Naive thymus-derived CD4-positive, alpha-beta T cell (primary cell): ENCODE results near the gene CALML5. TPM values are rescaled to one million over a fixed set of nuclear protein-coding genes. Genes with fewer than 3 reads are reported as not detected.

ENCODE experiments used
- ATAC-seq: fragments of 150-1000 bp; cut with Tn5 transposase; 2 replicates; pipeline ENCODE4 v1.10.0; 2021; ENCODE audit warnings: mild to moderate bottlenecking, moderate library complexity
- CTCF ChIA-PET: fragments of 350-600 bp; sonication (Branson Sonifier 250); formaldehyde crosslinking; loops from one replicate; lab custom pipeline; 2021; ENCODE audit warnings: antibody characterized with exemption; lab: Charles Lee
- POLR2A ChIA-PET: fragments of 350-600 bp; sonication (Branson Sonifier 250); formaldehyde crosslinking; loops from one replicate; lab custom pipeline; 2021; ENCODE audit warnings: antibody characterized with exemption, inconsistent platforms; lab: Charles Lee
- DNase-seq, 9 donors: peaks; one replicate each; pipeline versions ENCODE4 v3.0.0 to v3.0.0-alpha.2; 2020 to 2022; ENCODE audit warnings: mixed read lengths in 1 of 9
- H3K27ac ChIP-seq: one replicate; pipeline ENCODE4 v1.7.0; 2013; ENCODE audit warnings: mild to moderate bottlenecking, low read depth, low read length, moderate library complexity
- H3K27me3 ChIP-seq, 2 donors: one replicate each; pipeline ENCODE4 v1.7.0; 2013; ENCODE audit warnings: low read length in 2 of 2, mild to moderate bottlenecking in 2 of 2, moderate library complexity in 2 of 2; ENCODE audit not compliant: control insufficient read depth in 2 of 2, insufficient read depth in 2 of 2
- H3K36me3 ChIP-seq, 3 experiments: 1 replicate in 2 of 3; 2 replicates in 1 of 3; pipeline ENCODE4 v1.7.0; 2013; ENCODE audit warnings: low read length in 3 of 3, mild to moderate bottlenecking in 3 of 3, moderate library complexity in 1 of 3; ENCODE audit not compliant: insufficient read depth in 3 of 3, control insufficient read depth in 2 of 3
- H3K4me1 ChIP-seq, 2 donors: one replicate each; pipeline ENCODE4 v1.7.0; 2013; ENCODE audit warnings: low read length in 2 of 2, mild to moderate bottlenecking in 2 of 2, moderate library complexity in 1 of 2; ENCODE audit not compliant: control insufficient read depth in 2 of 2, insufficient read depth in 2 of 2
- H3K4me3 ChIP-seq: 2 replicates; pipeline ENCODE4 v1.7.0; 2013; ENCODE audit warnings: mild to moderate bottlenecking, low read length
- H3K9me3 ChIP-seq, 3 experiments: 1 replicate in 2 of 3; 2 replicates in 1 of 3; pipeline ENCODE4 v1.7.0; 2013; ENCODE audit warnings: low read length in 3 of 3; ENCODE audit not compliant: control insufficient read depth in 2 of 3
- H3K27ac Mint-ChIP-seq, 9 donors: one replicate each; pipeline ENCODE4 v1.8.0; 2020 to 2022; ENCODE audit warnings: mixed read lengths in 9 of 9, mild to moderate bottlenecking in 8 of 9, moderate library complexity in 5 of 9, inconsistent platforms in 2 of 9
- H3K27me3 Mint-ChIP-seq, 5 donors: one replicate each; pipeline ENCODE4 v1.8.0; 2021 to 2022; ENCODE audit warnings: mixed read lengths in 5 of 5, mild to moderate bottlenecking in 1 of 5
- H3K36me3 Mint-ChIP-seq, 5 donors: one replicate each; pipeline ENCODE4 v1.8.0; 2020 to 2022; ENCODE audit warnings: mixed read lengths in 5 of 5, mild to moderate bottlenecking in 3 of 5, inconsistent platforms in 1 of 5
- H3K4me1 Mint-ChIP-seq, 7 donors: one replicate each; pipeline ENCODE4 v1.8.0; 2020 to 2022; ENCODE audit warnings: mixed read lengths in 7 of 7, mild to moderate bottlenecking in 3 of 7, inconsistent platforms in 1 of 7
- H3K4me3 Mint-ChIP-seq, 10 donors: one replicate each; pipeline ENCODE4 v1.8.0; 2020 to 2022; ENCODE audit warnings: mild to moderate bottlenecking in 10 of 10, mixed read lengths in 10 of 10, moderate library complexity in 6 of 10, inconsistent platforms in 2 of 10
- H3K9me3 Mint-ChIP-seq, 11 donors: one replicate each; pipeline ENCODE4 v1.8.0; 2020 to 2022; ENCODE audit warnings: mixed read lengths in 11 of 11, mild to moderate bottlenecking in 4 of 11, inconsistent platforms in 1 of 11, moderate library complexity in 1 of 11
- intact Hi-C, 2 donors: fragments of 100-400 bp; cut with micrococcal nuclease; formaldehyde crosslinking; loops; one replicate each; pipeline ENCODE4 v1.15.1; 2023
- polyA plus RNA-seq, 2 donors: library from polyadenylated mRNA; unstranded; fragments of 300-500 nt; fragmentation: Illumina TruSeq; gene quantifications; one replicate each; pipeline ENCODE4 v1.2.3, GENCODE V29; 2021
- total RNA-seq, 6 experiments: library from RNA in 5 of 6; stranded (reverse) in 5 of 6; gene quantifications; 1 replicate in 5 of 6; 2 replicates in 1 of 6; pipeline ENCODE4 v1.2.3 and lab custom pipeline; 2021 to 2026

Gene CALML5
- total and polyA plus RNA-seq, 7 experiments from 2014 or later = not detected

DNA sequence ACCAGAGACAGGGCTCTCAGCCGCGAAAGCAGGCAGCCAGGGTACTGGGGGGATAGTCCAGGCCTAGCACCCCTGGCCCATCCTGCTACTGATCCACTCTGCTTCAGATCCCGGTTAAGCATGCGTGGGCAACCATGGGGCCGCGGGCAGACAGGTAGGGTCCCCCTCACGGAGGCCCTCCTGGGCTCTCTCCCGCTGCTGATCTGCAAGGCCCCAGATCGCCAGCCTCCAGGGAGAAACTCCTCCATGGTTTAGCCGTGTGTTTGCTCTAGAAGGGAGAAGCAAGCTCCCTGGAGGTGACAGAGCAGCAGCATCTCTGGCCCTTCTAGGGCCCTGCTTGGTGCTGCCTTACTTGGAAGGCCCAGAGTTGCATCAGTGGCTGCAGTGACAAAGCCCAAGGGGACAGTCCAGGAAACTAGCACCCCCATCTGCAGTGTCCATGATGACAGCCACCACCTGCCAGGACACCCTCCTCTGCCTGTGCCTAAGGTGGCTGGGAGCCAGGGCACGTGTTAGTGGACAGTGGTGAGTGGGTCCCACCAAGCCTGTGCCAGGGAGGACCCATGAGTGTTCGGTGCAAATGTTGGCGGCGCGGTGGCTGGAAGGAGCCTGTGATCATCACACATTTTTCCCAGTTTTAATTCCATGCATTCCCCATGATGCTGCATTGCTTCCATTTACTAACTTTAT is 29.2 kb downstream of the CALML5 start:
- Histone ChIP-seq H3K4me3 (no peak overlapping the region), H3K4me1 (no peaks in the 10 kb centered on the region), H3K27me3 (no peaks in the 10 kb centered on the region), H3K36me3 (no peaks in the 10 kb centered on the region), H3K9me3 (peaks cover 0 to 5% (median 0%) of the 10 kb centered on the region in 3 experiments), H3K27ac (no peak overlapping the region)
- no peak for DNase-seq
- Mint-ChIP-seq H3K4me3 (no peak overlapping the region), H3K27me3 (peaks cover 0 to 2% (median 0%) of the 10 kb centered on the region in 5 donors), H3K27ac (no peak overlapping the region), H3K4me1 (peaks cover 0 to 8% (median 6%) of the 10 kb centered on the region in 7 donors), H3K36me3 (peaks cover 0 to 4% (median 0%) of the 10 kb centered on the region in 5 donors), H3K9me3 (peaks cover 0 to 8% (median 0%) of the 10 kb centered on the region in 11 donors)
- no peak for ATAC-seq
- intact Hi-C loops = no loop called here
- ChIA-PET CTCF (no interaction called here), POLR2A (no interaction called here)

DNA sequence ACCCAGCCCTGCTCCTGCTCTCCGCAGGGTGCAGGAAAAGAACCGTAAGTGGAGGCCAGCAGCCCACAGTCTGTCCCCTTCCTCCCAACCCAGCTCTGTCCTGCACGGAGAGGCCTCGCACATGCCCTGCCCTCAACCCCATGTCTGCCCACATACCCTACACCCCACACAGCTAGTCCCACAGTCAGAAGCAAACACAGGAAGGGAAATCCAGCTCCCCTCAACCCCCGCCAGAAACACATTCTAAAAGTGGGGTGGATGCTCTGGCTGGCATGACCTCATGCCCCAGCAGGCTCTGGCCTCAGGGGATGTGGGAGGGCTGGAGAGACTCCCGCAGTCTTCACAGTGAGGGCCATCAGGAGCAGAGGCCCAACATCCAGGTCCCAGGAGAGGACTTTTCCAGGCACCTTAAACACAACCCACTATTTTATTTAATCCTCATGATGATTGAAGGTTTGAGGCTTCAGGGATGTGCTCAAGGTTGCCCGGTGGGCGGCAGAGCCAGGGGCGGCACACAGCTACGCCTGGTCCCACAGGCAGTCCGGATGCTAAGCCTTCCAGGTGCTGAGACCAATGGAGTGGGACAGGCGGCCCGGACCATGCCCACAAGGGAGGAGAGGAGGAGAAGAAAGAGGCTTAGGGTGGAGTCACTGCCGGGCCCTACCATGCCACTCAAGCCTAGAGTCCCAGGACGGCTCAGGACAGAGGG is 29.9 kb downstream of the CALML5 start:
- peaks cover 0 to 2% (median 0%) of the 10 kb centered on the region in 5 donors for H3K27me3 Mint-ChIP-seq
- H3K27me3 ChIP-seq = no peaks in the 10 kb centered on the region
- no peaks in the 10 kb centered on the region for H3K4me1 ChIP-seq
- H3K36me3 Mint-ChIP-seq = peaks cover 0 to 4% (median 0%) of the 10 kb centered on the region in 5 donors
- no peak overlapping the region for H3K27ac Mint-ChIP-seq
- no peak overlapping the region for H3K27ac ChIP-seq
- H3K4me3 ChIP-seq = no peak overlapping the region
- intact Hi-C loops = no loop called here
- peaks cover 0 to 8% (median 0%) of the 10 kb centered on the region in 11 donors for H3K9me3 Mint-ChIP-seq
- ATAC-seq (no peak), DNase-seq (no peak)
- CTCF ChIA-PET = interaction anchor here (1.4 kb wide), 1 partner anchor 154 kb away, joined by 3 read pairs; no protein-coding TSS in a partner anchor
- peaks cover 0 to 9% (median 6%) of the 10 kb centered on the region in 7 donors for H3K4me1 Mint-ChIP-seq
- no peaks in the 10 kb centered on the region for H3K36me3 ChIP-seq
- POLR2A ChIA-PET = no interaction called here
- H3K9me3 ChIP-seq = peaks cover 0 to 5% (median 0%) of the 10 kb centered on the region in 3 experiments
- H3K4me3 Mint-ChIP-seq = no peak overlapping the region

DNA sequence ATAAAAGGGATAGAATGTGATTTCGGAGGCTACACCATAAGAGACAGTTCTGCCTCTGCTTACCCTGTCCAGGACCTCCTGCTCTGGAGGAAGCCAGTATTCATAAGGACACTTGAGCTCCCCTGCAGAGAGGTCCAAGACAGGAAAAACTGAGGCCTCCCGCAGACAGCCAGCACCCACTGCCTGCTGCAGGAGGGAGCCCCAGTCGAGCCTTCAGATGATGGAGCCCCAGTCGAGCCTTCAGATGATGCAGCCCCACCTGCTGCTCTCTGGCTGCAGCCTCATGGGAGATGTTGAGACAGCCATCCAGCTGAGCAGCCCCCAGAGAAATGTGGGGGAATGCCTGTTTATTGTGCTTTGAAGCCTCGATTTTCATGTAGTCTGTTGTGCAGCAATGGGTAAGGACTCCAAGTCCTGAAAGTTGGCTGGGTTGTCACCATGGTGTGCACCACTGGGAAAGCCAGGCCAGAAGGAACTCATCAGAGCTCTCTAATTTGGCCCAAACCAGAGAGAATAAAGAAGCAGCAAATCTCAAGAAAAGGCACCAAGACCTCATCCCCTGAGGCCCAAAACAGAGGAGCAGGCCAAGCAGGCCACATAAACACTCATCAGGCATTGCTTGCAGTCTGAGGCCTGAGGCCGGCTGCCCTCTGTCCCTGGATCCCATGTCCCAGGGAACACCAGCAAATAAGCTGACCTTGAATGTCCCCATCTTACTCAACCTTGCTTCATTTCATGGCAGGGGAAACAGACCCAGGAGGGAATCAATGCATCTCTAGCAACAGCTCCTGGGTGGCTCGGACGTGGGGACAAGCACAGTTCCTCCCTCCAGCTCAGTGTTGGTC is 30.9 kb downstream of the CALML5 start:
- CTCF ChIA-PET = interaction anchor here (0.6 to 1.4 kb wide), 2 partner anchors 12 to 155 kb away, joined by 3 to 4 read pairs; no protein-coding TSS in a partner anchor
- POLR2A ChIA-PET = no interaction called here
- no peak for ATAC-seq

DNA sequence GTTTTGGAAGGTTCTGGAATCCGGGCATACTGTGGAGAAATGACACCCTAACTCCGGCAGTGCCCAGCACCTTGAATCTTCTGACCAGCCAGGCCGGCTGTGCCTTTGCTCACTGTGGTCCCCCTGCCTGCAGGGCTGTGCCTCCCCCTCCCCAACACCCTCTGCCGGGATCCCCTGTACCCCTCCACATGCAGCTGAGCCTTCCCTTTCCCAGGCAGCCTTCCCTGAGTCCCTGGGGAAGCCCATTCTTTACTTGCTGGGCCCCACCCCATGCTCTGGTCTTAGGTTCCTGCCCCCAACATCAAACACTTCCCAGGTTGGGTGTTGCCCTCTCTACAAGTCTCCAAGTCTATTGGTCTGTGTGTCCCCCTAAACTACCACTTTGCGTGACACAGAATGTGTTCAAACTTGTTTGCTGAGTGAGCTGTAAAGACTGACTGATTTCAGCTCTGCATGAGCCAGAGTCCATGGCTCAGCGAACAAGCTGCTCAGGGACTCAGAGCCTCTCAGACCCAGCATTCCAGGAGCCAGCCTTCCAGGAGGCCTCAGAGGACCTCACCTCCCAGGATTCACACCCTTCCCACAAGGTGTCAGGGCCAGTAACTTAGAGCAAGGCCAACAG is 31.6 kb downstream of the CALML5 start:
- H3K9me3 Mint-ChIP-seq = peaks cover 0 to 8% (median 0%) of the 10 kb centered on the region in 11 donors
- no peak overlapping the region for H3K27ac ChIP-seq
- no peak overlapping the region for H3K4me3 Mint-ChIP-seq
- no peak overlapping the region for H3K27ac Mint-ChIP-seq
- peaks cover 0 to 4% (median 0%) of the 10 kb centered on the region in 5 donors for H3K36me3 Mint-ChIP-seq
- H3K27me3 ChIP-seq = no peaks in the 10 kb centered on the region
- no peaks in the 10 kb centered on the region for H3K36me3 ChIP-seq
- peaks cover 0 to 9% (median 6%) of the 10 kb centered on the region in 7 donors for H3K4me1 Mint-ChIP-seq
- no peak overlapping the region for H3K4me3 ChIP-seq
- no peaks in the 10 kb centered on the region for H3K4me1 ChIP-seq
- ChIA-PET CTCF (interaction anchor here (1.4 kb wide), 1 partner anchor 156 kb away, joined by 3 read pairs; no protein-coding TSS in a partner anchor), POLR2A (no interaction called here)
- intact Hi-C loops = no loop called here
- H3K9me3 ChIP-seq = peaks cover 0 to 5% (median 0%) of the 10 kb centered on the region in 3 experiments
- DNase-seq (no peak), ATAC-seq (no peak)
- H3K27me3 Mint-ChIP-seq = peaks cover 0 to 2% (median 0%) of the 10 kb centered on the region in 5 donors

More for the DNA sequence above, 30.9 kb downstream of the CALML5 start:
- H3K27ac ChIP-seq = no peak overlapping the region
- Mint-ChIP-seq H3K27ac (no peak overlapping the region), H3K9me3 (peaks cover 0 to 8% (median 0%) of the 10 kb centered on the region in 11 donors), H3K36me3 (peaks cover 0 to 4% (median 0%) of the 10 kb centered on the region in 5 donors), H3K27me3 (peaks cover 0 to 2% (median 0%) of the 10 kb centered on the region in 5 donors), H3K4me3 (no peak overlapping the region), H3K4me1 (peaks cover 0 to 9% (median 6%) of the 10 kb centered on the region in 7 donors)
- H3K4me1 ChIP-seq = no peaks in the 10 kb centered on the region
- no peaks in the 10 kb centered on the region for H3K27me3 ChIP-seq
- DNase-seq = no peak
- H3K9me3 ChIP-seq = peaks cover 0 to 5% (median 0%) of the 10 kb centered on the region in 3 experiments
- H3K4me3 ChIP-seq = no peak overlapping the region
- no peaks in the 10 kb centered on the region for H3K36me3 ChIP-seq
- intact Hi-C loops = no loop called here

DNA sequence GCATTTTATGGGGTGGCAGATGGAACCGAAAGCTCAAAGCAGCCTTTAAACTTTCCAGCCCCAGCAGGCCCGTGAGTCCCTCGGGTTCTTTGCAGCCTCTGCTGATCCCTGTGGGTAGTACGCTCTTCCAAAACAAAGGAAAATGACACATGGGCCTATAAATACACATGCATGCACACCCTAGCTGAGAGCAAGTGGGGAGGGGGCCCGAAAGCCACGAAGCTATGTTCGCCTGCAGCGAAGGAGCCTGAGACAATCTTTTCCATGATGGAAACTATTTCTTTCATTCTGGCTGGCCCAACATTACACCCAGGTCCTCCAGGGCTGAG is 32.2 kb downstream of the CALML5 start:
- Mint-ChIP-seq H3K36me3 (peaks cover 0 to 4% (median 0%) of the 10 kb centered on the region in 5 donors), H3K4me3 (no peak overlapping the region), H3K27ac (no peak overlapping the region), H3K9me3 (peaks cover 0 to 8% (median 0%) of the 10 kb centered on the region in 11 donors), H3K4me1 (peaks cover 2 to 9% (median 6%) of the 10 kb centered on the region in 7 donors), H3K27me3 (peaks cover 0 to 2% (median 0%) of the 10 kb centered on the region in 5 donors)
- ChIA-PET CTCF (interaction anchor here (0.6 kb wide), 1 partner anchor 1524 kb away, joined by 3 read pairs; no protein-coding TSS in a partner anchor), POLR2A (no interaction called here)
- DNase-seq = no peak
- H3K4me1 ChIP-seq = no peaks in the 10 kb centered on the region
- no peaks in the 10 kb centered on the region for H3K36me3 ChIP-seq
- no peak overlapping the region for H3K27ac ChIP-seq
- no peaks in the 10 kb centered on the region for H3K27me3 ChIP-seq
- intact Hi-C loops = no loop called here
- H3K4me3 ChIP-seq = no peak overlapping the region
- ATAC-seq = no peak
- H3K9me3 ChIP-seq = peaks cover 0 to 5% (median 0%) of the 10 kb centered on the region in 3 experiments
